Renal pelvis (tissue), 4 donors: ENCODE data around the gene SPOCK1. TPM values are rescaled to one million over a fixed set of nuclear protein-coding genes. Genes with fewer than 3 reads are reported as not detected.

Source experiments
- DNase-seq: peaks from one replicate; pipeline ENCODE4 v3.0.0-alpha.2; 2013
- polyA plus RNA-seq, 3 donors: library from polyadenylated mRNA; unstranded; fragments of 120-200 nt; gene quantifications; one replicate each; pipeline ENCODE4 v1.2.1, GENCODE V29; 2013; ENCODE audit not compliant: insufficient read length in 3 of 3

Gene SPOCK1
- polyA plus RNA-seq, 3 donors = 4.5 to 9.5 (median 9.2) TPM

DNA sequence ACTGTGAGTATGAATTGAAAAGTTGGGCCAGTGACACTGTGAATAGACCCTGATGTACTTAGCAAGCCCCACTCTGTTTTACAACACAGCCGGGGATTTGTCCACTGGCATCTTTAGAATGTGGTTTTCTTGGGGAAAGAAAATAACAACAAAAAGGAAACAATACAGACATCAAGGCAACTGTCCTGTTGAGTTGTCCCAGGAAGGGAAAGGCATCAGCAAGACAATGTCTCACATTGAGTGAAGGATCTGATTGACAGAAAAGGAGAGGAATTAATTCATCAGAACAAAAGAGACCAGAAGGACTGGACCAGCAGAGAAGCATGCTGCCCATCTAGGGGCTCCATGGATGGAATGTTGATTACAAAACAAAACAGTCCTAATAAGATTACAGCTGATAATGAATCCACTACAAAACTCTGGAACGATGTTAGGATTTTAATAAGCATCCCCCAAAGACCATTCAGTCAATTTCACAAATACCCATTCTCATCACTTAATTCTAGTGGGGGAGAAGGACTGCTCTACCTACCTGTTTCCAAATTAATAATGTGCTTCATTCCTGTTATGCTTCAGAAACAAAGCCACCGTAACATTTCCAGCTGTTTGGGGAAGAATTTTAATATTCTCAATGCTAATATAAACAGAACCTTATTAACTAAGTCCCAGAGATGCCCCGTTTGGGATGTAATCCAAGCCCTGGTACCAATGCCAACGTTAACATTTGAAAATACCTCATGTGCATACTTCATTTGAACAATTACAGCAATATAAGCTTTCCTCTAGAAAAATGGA is 298.0 kb downstream of the SPOCK1 start:
- DNase-seq = no peak

DNA sequence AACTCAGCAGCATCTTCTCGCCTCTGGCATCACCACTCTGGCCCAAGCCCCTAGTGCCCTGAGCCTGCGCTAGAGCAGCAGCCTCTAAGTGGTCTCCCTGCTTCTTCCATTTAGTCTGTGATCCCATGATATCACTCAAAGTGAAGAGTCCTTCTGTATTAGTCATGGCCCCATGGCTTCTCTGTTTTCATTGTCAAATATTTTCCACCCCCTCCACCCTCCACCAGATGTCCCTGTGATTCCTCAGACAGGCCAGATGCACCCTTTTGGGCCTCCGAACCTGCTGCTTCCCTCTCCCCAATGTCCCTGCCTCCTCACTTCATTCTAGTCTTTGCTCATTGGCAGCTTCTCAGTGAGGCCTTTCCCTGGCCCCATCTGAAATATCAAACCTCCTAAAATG is 299.2 kb downstream of the SPOCK1 start:
- no peak for DNase-seq

DNA sequence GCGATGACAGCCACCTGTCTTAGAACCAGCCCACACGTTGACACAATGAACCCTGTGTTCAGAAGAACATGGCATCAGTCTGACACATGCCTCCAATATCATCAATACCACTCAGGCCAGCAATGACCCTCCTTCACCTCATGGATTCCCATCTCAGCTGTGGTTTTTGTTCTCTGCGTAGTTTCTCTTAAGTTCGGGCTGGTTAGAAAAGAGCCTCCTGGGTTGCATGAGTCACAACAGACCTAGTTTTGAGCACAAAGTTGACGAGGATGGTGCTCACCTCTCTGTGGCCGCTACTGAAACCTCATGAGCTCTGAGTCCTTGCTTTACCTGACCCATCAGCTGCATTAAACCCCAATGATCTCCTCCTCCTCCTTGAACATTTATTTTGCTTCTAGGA is 299.9 kb downstream of the SPOCK1 start:
- no peak for DNase-seq

DNA sequence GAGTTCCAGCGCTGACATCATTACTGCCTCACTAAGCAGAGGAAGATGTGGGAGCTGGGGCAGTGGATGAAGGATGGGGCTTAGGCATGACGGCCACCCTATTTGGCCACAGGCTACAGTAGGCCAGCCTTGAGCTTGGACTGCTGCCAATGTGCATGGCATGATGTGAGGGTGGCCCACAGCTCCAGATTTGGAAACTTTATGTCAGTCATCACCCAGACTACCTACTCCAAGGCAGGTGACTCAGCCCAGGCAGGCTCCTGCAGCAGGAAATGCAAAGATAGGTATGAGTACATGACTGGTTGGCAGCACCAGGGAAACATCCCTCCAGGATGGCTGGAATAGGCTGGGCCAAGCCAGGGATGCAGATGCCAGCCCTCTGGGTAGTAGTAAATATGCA is 303.6 kb downstream of the SPOCK1 start:
- DNase-seq = no peak

DNA sequence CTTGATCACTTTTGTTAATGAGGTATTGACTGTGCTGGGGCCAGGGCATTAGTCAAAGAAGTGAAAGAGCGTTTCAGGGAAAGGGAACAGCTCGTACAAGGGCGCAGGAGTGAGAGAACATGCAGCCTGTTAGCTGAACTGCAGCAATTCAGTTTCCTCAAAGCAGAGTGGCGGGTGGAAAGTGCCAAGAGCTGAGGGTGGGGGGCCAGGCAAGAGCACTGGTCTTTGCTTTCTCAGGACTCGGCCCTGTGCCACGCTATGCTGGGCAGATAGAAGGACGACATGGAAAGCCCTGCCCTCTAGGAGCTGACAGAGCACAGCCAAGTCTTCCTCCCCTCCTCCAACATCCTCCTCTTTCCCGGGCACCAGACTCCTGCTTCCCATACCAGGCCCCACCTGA is 304.8 kb downstream of the SPOCK1 start:
- DNase-seq = no peak

DNA sequence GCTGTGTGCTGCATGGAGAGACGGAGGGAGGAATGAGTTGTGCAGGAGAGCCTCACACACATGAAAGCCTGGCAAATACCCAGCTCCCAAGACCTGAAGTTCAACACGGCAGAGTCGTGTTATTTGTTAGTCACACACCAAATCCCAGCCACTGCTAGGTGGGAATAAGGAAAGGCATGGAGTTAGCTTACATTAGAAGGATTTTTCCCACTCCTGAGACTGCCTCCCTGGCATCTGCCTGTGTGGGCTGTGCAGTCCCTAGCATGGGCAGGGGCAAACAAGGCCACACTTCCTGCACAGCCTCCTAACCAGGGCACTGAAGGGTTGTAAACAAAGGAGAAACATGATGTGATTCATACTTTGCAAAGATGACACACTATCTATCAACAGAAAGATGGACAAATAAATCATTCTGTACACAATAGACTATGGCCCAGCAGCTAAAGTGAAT is 306.8 kb downstream of the SPOCK1 start:
- DNase-seq = no peak

DNA sequence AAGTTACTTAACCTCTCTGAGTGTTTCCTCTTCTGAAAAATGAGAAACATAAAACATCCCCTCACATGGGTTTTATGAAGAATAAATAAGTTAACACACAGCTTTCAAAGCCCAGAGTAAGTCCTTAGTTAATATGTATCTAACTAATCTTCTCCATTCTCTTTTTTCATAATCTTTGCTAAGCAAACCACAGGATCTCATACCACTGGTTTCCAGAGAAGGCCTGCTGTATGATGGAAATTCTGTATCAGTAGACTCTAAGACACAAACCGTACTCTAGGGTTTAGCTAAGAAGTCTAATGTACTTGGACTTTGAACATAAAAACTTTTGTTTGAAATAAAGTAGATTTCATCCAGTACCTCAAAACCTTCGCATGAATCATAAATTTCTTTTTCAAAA is 307.9 kb downstream of the SPOCK1 start:
- DNase-seq = no peak

DNA sequence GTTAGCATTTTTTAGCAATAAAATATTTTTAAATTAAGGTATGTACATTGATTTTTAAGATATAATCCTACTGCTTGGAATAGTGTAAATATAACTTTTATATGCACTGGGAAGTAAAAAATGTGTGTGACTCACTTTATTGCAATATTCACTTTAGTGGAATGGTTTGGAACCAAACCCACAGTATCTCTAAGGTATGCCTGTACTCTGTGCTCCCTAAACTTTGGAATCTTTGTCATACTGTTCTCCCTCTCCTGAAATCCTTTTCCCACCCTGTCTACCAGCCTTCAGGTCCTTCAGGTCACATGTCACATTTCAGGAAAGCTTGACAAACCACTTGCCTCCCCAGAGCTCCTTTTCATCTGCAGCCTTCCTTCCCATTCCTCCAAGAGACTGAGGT is 308.7 kb downstream of the SPOCK1 start:
- no peak for DNase-seq

DNA sequence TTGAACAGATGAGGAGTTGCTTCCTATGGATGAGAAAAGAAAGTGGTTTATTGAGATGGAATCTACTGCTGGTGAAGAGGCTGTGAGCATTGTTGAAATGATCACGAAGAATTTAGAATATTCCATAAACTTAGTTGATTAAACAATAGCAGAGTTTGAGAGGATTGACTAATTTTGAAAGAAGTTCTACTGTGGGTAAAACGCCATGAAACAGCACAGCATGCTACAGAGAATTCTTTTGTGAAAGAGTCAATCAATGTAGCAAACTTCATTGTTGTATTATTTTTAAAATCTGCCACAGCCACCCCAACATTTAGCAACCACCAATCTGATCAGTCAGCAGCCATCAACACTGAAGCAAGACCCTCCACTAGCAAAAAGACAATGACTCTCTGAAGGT is 309.1 kb downstream of the SPOCK1 start:
- DNase-seq = no peak

DNA sequence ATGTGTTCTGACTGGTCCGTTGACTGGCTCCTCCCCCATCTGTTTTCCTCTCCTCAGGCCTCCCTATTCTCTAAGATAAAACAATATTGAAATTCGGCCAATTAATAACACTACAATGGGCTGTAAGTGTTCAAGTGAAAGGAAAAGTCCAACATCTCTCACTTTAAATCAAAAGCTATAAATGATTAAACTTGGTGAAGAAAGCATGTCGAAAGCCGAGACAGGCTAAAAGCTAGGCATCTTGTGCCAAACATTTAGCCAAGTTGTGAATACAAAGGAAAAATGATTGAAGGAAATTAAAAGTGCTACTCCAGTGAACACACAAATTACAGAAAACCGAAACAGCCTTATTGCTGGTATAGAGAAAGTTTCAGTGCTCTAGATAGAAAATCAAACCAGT is 310.6 kb downstream of the SPOCK1 start:
- no peak for DNase-seq

DNA sequence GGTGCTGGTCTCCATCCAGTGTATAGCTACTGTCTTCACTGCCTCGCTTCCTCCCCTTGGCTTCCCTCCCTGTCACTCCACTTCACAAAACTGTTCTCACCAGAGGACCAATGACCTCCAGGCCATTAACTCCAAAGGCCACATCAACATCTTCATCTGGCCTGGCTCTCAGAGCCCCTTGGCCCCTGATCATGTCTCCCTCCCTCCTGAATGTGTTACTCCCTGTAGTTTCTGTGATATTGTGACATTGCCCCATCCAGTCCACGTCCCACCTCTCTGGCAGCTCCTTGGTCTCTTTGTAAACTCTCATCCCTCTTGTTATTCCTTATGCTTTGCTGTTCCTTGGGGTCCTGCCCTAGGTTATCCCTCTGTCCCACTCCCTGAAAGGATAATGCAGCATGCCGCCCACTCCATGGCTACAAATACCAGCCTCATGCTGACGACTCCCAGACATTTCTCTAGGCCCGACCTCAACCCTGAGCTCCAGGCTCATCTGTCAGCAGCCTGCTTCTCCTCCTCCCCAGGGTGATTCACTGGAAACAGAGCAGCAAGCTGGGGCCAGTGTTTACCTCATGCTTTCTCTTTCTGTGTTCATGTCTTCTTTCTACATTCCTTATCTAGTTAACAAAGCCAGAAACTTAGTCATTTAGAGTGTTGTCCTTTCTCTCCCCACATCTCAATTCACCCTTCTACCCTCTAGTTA is 312.2 kb downstream of the SPOCK1 start:
- DNase-seq = no peak

DNA sequence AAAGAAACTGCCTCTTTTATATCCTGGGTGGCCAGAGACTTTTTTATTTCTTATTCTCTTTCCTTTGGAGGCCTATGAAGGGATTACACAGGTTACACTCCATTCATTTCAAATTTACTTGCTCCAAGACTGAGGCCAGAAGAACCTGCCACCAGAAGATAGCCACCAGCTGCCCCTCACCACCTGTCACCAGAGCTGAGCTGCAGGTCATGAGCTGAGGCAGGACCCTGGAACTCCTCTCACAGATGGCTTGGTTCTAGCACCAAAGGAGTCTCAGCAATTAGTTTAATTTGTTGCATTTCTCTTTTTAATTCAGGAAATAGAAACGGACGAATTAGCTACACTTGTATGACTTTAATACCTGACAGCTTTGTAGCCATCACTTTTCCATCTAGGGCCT is 313.9 kb downstream of the SPOCK1 start:
- DNase-seq = no peak

DNA sequence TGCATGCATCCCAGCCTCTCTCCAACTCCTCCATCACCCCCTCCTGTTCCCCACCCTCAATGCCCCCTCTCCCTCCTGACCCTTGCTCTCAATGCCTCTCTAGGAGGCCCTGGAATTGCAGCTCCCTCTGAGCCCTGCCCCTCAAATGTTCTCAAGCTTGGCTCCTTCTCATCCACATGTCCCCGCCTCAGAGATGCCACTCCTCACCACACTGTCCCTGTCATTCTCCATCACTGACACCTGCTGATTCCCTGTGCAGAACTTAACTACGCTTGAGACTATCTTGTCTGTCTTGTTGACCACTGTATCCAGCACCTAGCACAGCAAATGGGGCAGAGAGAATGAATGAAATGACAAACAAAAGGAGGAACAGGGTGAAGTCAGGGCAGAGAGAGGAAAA is 314.4 kb downstream of the SPOCK1 start:
- no peak for DNase-seq

DNA sequence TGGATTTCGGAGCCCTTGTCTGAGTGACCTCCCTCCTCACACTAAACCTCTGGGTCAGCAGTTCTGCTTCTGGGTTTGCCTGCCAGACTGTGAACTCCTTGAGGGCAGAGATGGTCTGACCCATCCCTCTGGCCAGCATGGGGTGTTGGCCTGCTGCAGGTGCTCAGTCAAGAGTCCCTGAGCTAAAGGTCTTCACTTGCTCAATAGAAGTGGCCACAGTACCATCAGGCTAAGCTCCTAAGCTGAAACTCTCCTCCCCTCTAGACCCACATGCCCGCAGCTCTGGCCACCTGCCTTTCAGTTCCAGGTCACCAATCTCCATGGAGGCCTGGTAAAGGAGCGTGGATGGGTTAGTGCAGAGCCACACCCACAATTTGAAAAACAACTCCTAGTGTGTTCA is 316.6 kb downstream of the SPOCK1 start:
- no peak for DNase-seq

DNA sequence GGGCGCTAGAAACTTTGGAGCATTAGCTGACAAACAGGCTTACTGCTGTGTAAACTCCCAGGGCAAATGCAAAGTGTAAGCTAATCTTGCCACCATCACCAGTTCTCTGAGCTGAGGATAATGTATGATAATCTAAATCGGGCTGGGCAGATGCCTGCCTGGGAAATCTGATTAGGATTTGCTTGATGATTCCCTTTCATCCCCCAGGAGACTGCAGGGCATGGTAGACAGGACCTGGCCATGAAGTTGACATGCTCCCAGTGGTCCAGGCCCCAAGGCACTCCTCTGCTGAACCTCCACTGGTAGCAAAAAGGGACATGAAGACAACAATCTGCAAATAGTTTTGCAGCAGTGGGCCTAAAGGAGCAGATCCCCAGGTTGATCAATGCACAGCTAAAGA is 317.5 kb downstream of the SPOCK1 start:
- no peak for DNase-seq

DNA sequence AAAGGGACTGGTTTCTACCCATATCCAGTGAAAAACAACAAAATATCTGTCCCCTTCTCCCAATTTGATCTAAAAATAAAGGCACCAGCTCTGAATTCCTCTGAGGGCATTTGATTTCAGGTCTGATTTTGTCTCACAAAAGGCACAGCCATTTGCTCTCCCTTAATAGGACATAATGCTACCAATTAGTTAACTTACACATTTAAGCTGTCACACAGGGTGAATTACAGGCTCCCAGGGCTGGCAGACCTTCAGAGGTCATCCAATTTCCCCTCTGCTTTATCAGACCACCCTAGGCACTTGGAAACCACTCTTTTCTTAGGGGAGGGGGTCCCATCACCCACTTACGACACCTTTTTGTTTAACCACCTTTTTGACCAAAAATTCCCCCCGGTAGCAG is 319.9 kb downstream of the SPOCK1 start:
- no peak for DNase-seq

DNA sequence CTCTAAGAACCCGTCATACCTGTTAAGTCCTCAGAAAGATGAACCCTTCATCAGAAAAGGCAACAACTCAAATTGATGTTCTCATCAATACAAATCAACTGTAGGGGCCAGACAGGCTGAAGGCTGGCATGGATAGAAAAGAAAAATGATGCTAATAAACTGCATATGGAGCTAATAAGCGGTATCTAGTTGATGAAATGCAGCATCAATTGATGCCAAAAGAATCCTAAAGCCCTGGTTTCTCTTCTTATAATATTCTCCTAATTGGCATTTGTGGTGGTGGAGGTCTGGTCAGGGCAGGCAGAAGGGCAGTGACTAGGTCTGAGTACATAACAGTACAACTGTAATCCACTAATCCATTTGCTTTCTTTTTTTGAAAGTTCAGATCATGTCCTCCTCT is 322.5 kb downstream of the SPOCK1 start:
- no peak for DNase-seq

DNA sequence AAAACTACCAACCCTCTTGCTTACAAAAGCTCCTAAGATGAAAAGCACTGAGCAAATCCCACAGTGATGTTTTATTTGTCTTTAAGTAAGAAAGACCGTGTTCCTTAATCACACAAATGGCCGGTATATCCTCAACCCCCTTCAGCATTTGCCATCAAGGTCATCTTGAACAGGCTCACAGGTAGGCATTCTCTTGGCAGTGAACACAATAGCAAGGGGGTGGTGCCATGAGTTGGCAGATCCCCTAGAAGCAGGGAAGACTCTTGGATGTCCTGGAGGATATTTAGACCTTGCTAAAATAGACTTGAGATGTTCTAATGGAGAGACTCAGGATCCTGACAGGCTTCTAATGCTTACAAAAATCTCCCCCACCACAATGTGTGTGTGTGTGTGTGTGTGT is 323.0 kb downstream of the SPOCK1 start:
- DNase-seq = no peak

DNA sequence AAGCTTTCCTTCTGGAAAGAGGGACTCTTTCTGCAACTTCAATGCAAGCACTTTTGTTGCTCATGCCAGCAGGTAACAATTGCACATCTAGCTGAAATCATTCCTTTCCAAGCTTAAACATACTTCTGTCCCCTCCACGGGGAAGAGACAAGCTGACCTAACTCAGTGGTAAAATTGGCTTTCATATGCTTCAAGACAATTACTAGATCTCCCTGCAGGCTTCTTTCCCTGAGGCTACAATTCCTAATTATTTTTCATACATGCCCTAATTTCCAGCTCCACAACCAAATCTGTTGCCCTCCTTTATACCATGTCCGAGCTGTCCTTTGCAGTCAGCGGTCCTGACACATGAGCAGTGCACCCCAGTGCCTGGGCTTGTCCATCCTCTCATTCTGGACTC is 324.9 kb downstream of the SPOCK1 start:
- no peak for DNase-seq

DNA sequence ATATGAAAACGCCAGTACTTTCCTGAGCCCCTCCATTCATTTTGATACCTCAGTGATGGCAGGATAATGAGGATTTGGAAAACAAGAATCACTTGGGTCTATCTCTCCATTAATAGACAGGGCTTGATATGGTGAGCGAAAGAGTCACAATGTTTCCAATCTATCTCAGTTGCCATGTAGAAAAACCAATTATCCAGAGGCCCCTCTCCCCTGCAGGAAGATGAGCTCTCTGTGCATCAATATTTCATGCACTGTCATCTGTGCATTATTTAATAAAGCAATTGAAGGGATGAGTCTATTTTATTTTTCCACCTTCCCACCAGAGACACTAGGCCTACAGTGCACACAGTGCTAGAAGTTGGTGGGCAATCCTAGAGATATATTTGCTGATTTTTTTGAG is 326.9 kb downstream of the SPOCK1 start:
- DNase-seq = no peak

DNA sequence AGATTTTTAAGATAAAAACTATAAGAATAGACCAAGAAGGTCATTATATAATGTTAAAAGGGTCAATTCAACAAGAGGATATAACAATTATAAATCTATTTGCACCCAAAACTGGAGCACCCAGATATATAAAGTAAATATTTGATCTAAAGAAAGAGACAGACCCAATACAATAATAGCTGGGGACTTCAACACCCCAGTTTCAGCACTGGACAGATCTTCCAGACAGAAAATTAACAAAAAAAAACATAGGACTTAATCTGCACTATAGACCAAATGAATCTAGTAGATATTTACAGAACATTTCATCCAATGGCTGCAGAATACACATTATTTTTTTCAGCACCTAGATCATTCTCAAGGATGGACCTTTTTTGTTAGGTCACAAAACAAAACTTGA is 331.9 kb downstream of the SPOCK1 start:
- no peak for DNase-seq

DNA sequence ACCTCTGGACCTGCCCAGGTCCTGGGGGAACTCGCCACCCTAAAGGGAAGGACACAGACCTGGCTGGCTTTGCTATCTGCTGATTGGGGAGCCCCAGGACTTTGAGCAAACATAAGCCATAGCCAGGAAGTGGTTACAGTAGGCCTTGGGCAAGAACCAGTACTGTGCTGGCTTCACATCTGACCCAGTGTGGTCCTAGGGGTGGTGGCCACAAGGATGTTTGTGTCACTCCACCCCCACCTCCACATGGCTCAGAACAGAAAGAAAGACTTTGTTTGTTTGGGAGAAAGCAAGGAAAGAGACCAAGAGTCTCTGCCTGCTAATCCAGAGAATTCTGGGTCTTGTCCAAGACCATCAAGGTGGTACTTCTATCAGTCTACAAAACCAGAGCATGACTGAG is 334.2 kb downstream of the SPOCK1 start:
- no peak for DNase-seq

DNA sequence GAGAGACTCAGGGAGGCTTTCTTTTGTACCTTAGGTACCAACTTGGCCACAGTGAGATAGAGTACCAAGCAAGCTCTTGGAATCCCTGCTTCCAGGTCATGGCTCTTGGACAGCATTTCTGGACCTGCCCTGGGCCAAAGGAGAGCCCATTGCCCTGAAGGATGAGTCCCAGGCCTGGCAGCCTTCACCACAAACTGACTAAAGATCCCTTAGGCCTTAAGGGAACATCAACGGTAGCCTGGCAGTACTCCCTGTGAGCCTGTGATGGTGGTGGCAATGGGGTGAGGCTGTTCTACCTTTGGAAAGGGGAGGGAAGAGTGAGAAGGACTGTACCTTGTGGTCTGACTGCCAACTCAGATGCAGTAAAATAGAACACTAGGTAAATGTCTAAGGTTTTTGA is 334.6 kb downstream of the SPOCK1 start:
- DNase-seq = no peak

DNA sequence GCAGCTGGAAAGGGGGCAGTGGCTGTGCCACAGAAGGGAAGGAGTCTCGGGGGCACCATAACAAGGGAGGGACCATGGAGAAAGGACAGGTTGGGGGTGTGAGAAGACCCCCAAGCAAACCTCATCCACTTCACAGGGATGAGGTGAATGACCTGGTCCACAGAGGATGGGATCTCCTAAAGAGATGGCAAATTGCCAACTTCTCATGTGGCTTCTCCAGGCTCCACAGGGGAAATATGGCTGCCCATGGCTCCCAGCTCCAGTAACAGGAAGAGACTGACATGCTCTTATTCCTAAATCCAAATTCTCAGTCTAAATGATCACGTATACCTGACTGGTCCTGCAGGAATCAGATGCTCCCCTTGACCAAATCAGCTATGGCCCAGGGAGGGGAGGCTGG is 340.4 kb downstream of the SPOCK1 start:
- no peak for DNase-seq
